Ishikawa (cell line): ENCODE results near the gene ACAP2.

ENCODE experiments used
- CREB1 ChIP-seq: IDR thresholded peaks from 2 replicates; pipeline ENCODE4 v1.6.1; 2012; ENCODE audit warnings: low read depth
- EGR1 ChIP-seq: IDR thresholded peaks from 2 replicates; pipeline ENCODE4 v1.6.1; 2012
- FOXM1 ChIP-seq: IDR thresholded peaks from 2 replicates; pipeline ENCODE4 v1.6.1; 2012; ENCODE audit warnings: low read depth, borderline replicate concordance
- RAD21 ChIP-seq: IDR thresholded peaks from 2 replicates; pipeline ENCODE4 v1.6.1; 2012; ENCODE audit warnings: low read depth
- TAF1 ChIP-seq: IDR thresholded peaks from 2 replicates; pipeline ENCODE4 v1.6.1; 2012; ENCODE audit warnings: low read depth, mild to moderate bottlenecking
- TCF12 ChIP-seq: IDR thresholded peaks from 2 replicates; pipeline ENCODE4 v1.6.1; 2012; ENCODE audit warnings: low read depth
- TF ChIP-seq, protein P1 (sequence below): IDR thresholded peaks from 2 replicates; pipeline ENCODE4 v1.6.1; 2012; ENCODE audit warnings: low read depth, mild to moderate bottlenecking

- TF ChIP-seq TCF12 (no peak), CREB1 (no peak), FOXM1 (no peak), EGR1 (no peak), TAF1 (no peak), RAD21 (no peak)
- TF ChIP-seq, protein P1, sequence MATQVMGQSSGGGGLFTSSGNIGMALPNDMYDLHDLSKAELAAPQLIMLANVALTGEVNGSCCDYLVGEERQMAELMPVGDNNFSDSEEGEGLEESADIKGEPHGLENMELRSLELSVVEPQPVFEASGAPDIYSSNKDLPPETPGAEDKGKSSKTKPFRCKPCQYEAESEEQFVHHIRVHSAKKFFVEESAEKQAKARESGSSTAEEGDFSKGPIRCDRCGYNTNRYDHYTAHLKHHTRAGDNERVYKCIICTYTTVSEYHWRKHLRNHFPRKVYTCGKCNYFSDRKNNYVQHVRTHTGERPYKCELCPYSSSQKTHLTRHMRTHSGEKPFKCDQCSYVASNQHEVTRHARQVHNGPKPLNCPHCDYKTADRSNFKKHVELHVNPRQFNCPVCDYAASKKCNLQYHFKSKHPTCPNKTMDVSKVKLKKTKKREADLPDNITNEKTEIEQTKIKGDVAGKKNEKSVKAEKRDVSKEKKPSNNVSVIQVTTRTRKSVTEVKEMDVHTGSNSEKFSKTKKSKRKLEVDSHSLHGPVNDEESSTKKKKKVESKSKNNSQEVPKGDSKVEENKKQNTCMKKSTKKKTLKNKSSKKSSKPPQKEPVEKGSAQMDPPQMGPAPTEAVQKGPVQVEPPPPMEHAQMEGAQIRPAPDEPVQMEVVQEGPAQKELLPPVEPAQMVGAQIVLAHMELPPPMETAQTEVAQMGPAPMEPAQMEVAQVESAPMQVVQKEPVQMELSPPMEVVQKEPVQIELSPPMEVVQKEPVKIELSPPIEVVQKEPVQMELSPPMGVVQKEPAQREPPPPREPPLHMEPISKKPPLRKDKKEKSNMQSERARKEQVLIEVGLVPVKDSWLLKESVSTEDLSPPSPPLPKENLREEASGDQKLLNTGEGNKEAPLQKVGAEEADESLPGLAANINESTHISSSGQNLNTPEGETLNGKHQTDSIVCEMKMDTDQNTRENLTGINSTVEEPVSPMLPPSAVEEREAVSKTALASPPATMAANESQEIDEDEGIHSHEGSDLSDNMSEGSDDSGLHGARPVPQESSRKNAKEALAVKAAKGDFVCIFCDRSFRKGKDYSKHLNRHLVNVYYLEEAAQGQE: no peak
Measured at GRCh38 chr3:195256639-195257453, 186.0 kb downstream of the ACAP2 start.
